Tibial nerve (tissue), 4 donors: ENCODE data around the gene PCSK1.

ENCODE experiments used
- CTCF ChIP-seq, 5 experiments: fragments of 200-600 bp in 3 of 5; fragments of 450-650 bp in 2 of 5; sonication (generic) in 3 of 5; IDR thresholded peaks; one replicate each; pipeline ENCODE4 v1.5.1; 2016 to 2019; ENCODE audit warnings: antibody characterized with exemption in 5 of 5, mild to moderate bottlenecking in 3 of 5, moderate library complexity in 2 of 5
- EP300 ChIP-seq, 2 donors: sonication (generic); formaldehyde crosslinking; IDR thresholded peaks; one replicate each; pipeline ENCODE4 v1.6.1; 2017; ENCODE audit warnings: antibody characterized with exemption in 2 of 2, mild to moderate bottlenecking in 1 of 2

GRCh38 chr5:96377167-96377566, 55.9 kb downstream of the PCSK1 start:
- no peak for TF ChIP-seq CTCF (IDR thresholded peaks at IDR 0.05)
- TF ChIP-seq EP300 (IDR thresholded peaks at IDR 0.05), result no peak
